ENCODE measurements around the gene THRB.
"Not testable (repeated sequence)": the region's sequence is repeated elsewhere in the genome, so short reads cannot be mapped to it uniquely, and the experiment has no call there.

The THRB gene

GRCh38 chr3:24400015-24400414, 94.6 kb downstream of the THRB start:
- Histone ChIP-seq H3K4me3 (ENCODE audit: low read length in 2 of 2) (no peak overlapping the region), H3K4me1 (ENCODE audit: control insufficient read depth in 2 of 2, insufficient read depth in 2 of 2, low read length in 2 of 2) (peaks cover 3 to 23% of the 10 kb centered on the region in 2 donors), H3K9me3 (ENCODE audit: control insufficient read depth in 2 of 2, low read length in 2 of 2) (no peaks in the 10 kb centered on the region), H3K27me3 (ENCODE audit: control insufficient read depth in 2 of 2, insufficient read depth in 2 of 2, low read length in 2 of 2) (no peaks in the 10 kb centered on the region), H3K27ac (ENCODE audit: low read depth in 2 of 2, low read length in 2 of 2) (no peak overlapping the region), H3K9ac (ENCODE audit: low read depth in 1 of 2, low read length in 2 of 2) (no peak overlapping the region), H3K36me3 (ENCODE audit: control insufficient read depth in 2 of 2, insufficient read depth in 2 of 2, low read length in 2 of 2) (no peaks in the 10 kb centered on the region)

DNA sequence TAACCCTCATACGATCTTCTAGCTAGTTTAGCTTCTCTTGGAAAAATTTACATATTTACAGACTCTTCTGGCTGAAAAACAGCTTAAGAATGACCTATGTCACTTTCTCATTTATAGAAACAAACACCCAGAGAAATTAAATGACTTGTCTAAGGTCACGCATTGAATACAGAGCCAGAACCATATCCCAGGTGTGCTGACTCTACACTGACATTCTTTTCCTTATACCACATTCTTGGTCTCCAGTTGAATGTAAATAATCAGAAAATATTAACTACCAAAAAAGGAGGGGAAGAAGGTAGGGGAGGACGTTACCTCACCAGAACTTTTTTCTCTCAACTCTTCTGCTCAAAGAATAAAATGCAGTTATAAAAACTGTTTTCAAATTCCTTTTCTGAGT, 95.0 kb downstream of the THRB start:
- no peaks in the 10 kb centered on the region for H3K27me3 ChIP-seq (ENCODE audit: control insufficient read depth in 2 of 2, insufficient read depth in 2 of 2, low read length in 2 of 2)
- no peak overlapping the region for H3K27ac ChIP-seq (ENCODE audit: low read depth in 2 of 2, low read length in 2 of 2)
- no peaks in the 10 kb centered on the region for H3K36me3 ChIP-seq (ENCODE audit: control insufficient read depth in 2 of 2, insufficient read depth in 2 of 2, low read length in 2 of 2)
- peaks cover 3 to 23% of the 10 kb centered on the region in 2 donors for H3K4me1 ChIP-seq (ENCODE audit: control insufficient read depth in 2 of 2, insufficient read depth in 2 of 2, low read length in 2 of 2)
- no peak overlapping the region for H3K9ac ChIP-seq (ENCODE audit: low read depth in 1 of 2, low read length in 2 of 2)
- H3K9me3 ChIP-seq (ENCODE audit: control insufficient read depth in 2 of 2, low read length in 2 of 2): no peaks in the 10 kb centered on the region
- H3K4me3 ChIP-seq (ENCODE audit: low read length in 2 of 2): no peak overlapping the region

DNA sequence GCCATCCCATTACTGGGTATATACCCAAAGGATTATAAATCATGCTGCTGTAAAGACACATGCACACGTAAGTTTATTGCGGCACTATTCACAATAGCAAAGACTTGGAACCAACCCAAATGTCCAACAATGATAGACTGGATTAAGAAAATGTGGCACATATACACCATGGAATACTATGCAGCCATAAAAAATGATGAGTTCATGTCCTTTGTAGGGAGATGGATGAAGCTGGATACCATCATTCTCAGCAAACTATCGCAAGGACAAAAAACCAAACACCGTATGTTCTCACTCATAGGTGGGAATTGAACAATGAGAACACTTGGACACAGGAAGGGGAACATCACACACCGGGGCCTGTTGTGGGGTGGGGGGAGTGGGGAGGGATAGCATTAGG, 95.9 kb downstream of the THRB start:
- not testable (repeated sequence) for H3K4me3 ChIP-seq (ENCODE audit: low read length in 2 of 2); H3K27me3 ChIP-seq (ENCODE audit: control insufficient read depth in 2 of 2, insufficient read depth in 2 of 2, low read length in 2 of 2); H3K9me3 ChIP-seq (ENCODE audit: control insufficient read depth in 2 of 2, low read length in 2 of 2); H3K9ac ChIP-seq (ENCODE audit: low read depth in 1 of 2, low read length in 2 of 2); H3K27ac ChIP-seq (ENCODE audit: low read depth in 2 of 2, low read length in 2 of 2); H3K36me3 ChIP-seq (ENCODE audit: control insufficient read depth in 2 of 2, insufficient read depth in 2 of 2, low read length in 2 of 2)
- peaks cover 3 to 23% of the 10 kb centered on the region in 2 donors for H3K4me1 ChIP-seq (ENCODE audit: control insufficient read depth in 2 of 2, insufficient read depth in 2 of 2, low read length in 2 of 2)

- Histone ChIP-seq H3K27ac (ENCODE audit: low read depth in 2 of 2, low read length in 2 of 2) (no peak overlapping the region), H3K9ac (ENCODE audit: low read depth in 1 of 2, low read length in 2 of 2) (no peak overlapping the region), H3K27me3 (ENCODE audit: control insufficient read depth in 2 of 2, insufficient read depth in 2 of 2, low read length in 2 of 2) (no peaks in the 10 kb centered on the region), H3K36me3 (ENCODE audit: control insufficient read depth in 2 of 2, insufficient read depth in 2 of 2, low read length in 2 of 2) (no peaks in the 10 kb centered on the region), H3K4me3 (ENCODE audit: low read length in 2 of 2) (no peak overlapping the region), H3K4me1 (ENCODE audit: control insufficient read depth in 2 of 2, insufficient read depth in 2 of 2, low read length in 2 of 2) (peaks cover under 1 to 15% of the 10 kb centered on the region in 2 donors), H3K9me3 (ENCODE audit: control insufficient read depth in 2 of 2, low read length in 2 of 2) (no peaks in the 10 kb centered on the region)
Measured at GRCh38 chr3:24396338-24396737, 98.3 kb downstream of the THRB start.

GRCh38 chr3:24394754-24395153, 99.9 kb downstream of the THRB start:
- H3K4me3 ChIP-seq (ENCODE audit: low read length in 2 of 2): no peak overlapping the region
- H3K9ac ChIP-seq (ENCODE audit: low read depth in 1 of 2, low read length in 2 of 2): no peak overlapping the region
- H3K27me3 ChIP-seq (ENCODE audit: control insufficient read depth in 2 of 2, insufficient read depth in 2 of 2, low read length in 2 of 2): no peaks in the 10 kb centered on the region
- H3K27ac ChIP-seq (ENCODE audit: low read depth in 2 of 2, low read length in 2 of 2): no peak overlapping the region
- H3K4me1 ChIP-seq (ENCODE audit: control insufficient read depth in 2 of 2, insufficient read depth in 2 of 2, low read length in 2 of 2): peaks cover 8 to 13% of the 10 kb centered on the region in 2 donors
- H3K9me3 ChIP-seq (ENCODE audit: control insufficient read depth in 2 of 2, low read length in 2 of 2): no peaks in the 10 kb centered on the region
- H3K36me3 ChIP-seq (ENCODE audit: control insufficient read depth in 2 of 2, insufficient read depth in 2 of 2, low read length in 2 of 2): no peaks in the 10 kb centered on the region

- H3K9ac ChIP-seq (ENCODE audit: low read depth in 1 of 2, low read length in 2 of 2): no peak overlapping the region
- no peaks in the 10 kb centered on the region for H3K27me3 ChIP-seq (ENCODE audit: control insufficient read depth in 2 of 2, insufficient read depth in 2 of 2, low read length in 2 of 2)
- no peak overlapping the region for H3K27ac ChIP-seq (ENCODE audit: low read depth in 2 of 2, low read length in 2 of 2)
- no peak overlapping the region for H3K4me3 ChIP-seq (ENCODE audit: low read length in 2 of 2)
- H3K36me3 ChIP-seq (ENCODE audit: control insufficient read depth in 2 of 2, insufficient read depth in 2 of 2, low read length in 2 of 2): no peaks in the 10 kb centered on the region
- H3K4me1 ChIP-seq (ENCODE audit: control insufficient read depth in 2 of 2, insufficient read depth in 2 of 2, low read length in 2 of 2): peaks cover 17 to 25% of the 10 kb centered on the region in 2 donors
- no peaks in the 10 kb centered on the region for H3K9me3 ChIP-seq (ENCODE audit: control insufficient read depth in 2 of 2, low read length in 2 of 2)
Measured at GRCh38 chr3:24393316-24393715, 101.3 kb downstream of the THRB start.

DNA sequence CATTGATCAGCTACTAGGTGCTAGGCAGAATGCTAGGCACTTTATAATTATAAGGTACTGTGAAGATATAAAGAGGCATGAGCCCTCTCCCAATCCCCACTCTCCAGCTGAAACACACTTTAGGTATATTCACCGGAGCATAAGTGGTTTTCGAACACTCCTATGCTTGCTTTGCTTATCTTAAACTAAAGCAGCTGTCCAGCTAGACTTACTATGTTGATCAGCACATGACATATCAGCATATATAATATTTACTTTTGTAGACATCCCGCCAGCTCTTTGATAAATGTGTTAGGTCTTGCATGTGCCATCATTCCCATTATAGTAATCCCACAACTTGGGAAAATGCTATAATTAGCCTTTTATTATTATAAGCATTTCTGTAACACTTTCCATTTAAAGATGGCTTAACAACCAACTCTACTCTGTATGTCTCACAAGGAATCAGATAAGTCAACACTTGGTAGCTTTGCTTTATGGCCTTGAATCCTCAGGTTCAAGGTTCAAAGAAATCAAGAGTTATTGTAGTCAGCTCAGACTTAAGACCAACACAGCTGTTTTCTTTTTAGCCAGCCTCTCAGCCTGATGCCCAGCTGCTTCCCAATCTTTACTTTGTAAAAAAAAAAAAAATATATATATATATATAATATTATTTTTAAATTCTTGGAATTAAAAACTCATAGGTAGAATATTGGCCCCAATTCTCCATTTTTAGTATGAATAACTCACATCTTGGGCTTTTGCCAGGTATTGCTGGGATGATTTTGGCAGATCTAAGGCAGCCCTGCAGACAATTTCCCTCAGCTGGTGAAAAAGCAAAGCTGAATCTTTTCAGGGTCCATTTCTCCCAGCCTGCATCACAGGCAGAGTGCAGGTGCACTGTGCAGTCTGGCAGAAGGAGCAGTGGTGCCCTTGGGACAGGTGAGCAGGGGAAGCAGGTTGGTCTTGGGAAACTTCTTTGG, 104.2 kb downstream of the THRB start:
- peak overlapping the region in 1 of 2 donors; percentile 18 for H3K27ac ChIP-seq (ENCODE audit: low read depth in 2 of 2, low read length in 2 of 2)
- peaks cover 17 to 29% of the 10 kb centered on the region in 2 donors for H3K4me1 ChIP-seq (ENCODE audit: control insufficient read depth in 2 of 2, insufficient read depth in 2 of 2, low read length in 2 of 2)
- H3K9ac ChIP-seq (ENCODE audit: low read depth in 1 of 2, low read length in 2 of 2): no peak overlapping the region
- no peaks in the 10 kb centered on the region for H3K9me3 ChIP-seq (ENCODE audit: control insufficient read depth in 2 of 2, low read length in 2 of 2)
- H3K27me3 ChIP-seq (ENCODE audit: control insufficient read depth in 2 of 2, insufficient read depth in 2 of 2, low read length in 2 of 2): no peaks in the 10 kb centered on the region
- peak overlapping the region in 1 of 2 donors; percentile 32 for H3K4me3 ChIP-seq (ENCODE audit: low read length in 2 of 2)
- H3K36me3 ChIP-seq (ENCODE audit: control insufficient read depth in 2 of 2, insufficient read depth in 2 of 2, low read length in 2 of 2): no peaks in the 10 kb centered on the region

DNA sequence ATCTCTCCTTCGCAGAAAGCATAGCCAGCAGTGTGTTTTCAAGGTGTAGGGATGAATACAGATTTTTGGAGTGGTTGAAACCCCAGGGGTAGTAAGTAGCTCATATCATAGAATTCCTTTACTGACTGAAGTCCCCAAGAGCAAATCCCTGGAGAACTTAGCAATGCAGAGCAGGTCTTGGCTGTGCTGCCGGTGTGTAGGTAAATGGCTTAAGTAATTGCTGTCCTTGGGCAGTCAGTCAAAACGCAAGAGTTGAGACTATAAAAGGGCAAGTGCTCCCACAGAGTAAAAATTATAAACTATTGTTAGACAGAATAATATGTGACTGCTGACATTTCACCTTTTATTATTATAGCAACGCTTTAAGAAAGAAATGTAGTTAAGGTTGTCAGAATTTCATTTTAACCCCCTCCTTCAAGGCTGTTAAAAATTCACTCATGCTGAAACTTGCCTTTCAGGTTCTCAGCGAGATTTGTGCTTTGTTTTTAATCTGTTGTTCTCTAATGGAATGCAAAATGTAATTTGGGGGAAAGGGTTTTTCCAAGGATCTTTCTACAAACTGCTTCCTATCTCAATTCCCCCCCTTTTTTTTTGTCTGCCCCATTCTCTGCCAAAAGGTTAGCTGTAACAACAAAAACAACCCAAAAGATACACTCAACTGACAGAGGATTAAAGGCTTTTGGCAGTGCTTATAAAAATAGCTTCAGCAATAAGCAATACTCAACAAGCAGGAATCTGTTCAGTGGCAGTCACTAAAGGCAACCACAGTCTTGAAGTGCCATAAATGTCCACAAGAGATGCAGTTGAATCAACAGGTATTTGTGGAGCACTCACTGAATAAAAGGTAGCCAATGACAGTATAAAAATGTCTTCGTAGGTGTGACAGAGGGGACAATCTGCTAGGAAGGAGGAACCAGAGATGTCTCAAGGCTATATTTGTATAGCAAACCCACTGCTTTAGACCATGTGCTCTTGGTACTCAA, 105.3 kb downstream of the THRB start:
- Histone ChIP-seq H3K9ac (ENCODE audit: low read depth in 1 of 2, low read length in 2 of 2) (no peak overlapping the region), H3K27ac (ENCODE audit: low read depth in 2 of 2, low read length in 2 of 2) (peak overlapping the region in 1 of 2 donors; percentile 18), H3K27me3 (ENCODE audit: control insufficient read depth in 2 of 2, insufficient read depth in 2 of 2, low read length in 2 of 2) (no peaks in the 10 kb centered on the region), H3K36me3 (ENCODE audit: control insufficient read depth in 2 of 2, insufficient read depth in 2 of 2, low read length in 2 of 2) (no peaks in the 10 kb centered on the region), H3K9me3 (ENCODE audit: control insufficient read depth in 2 of 2, low read length in 2 of 2) (no peaks in the 10 kb centered on the region), H3K4me1 (ENCODE audit: control insufficient read depth in 2 of 2, insufficient read depth in 2 of 2, low read length in 2 of 2) (peaks cover 17 to 29% of the 10 kb centered on the region in 2 donors), H3K4me3 (ENCODE audit: low read length in 2 of 2) (peak overlapping the region in 1 of 2 donors; percentile 32)

GRCh38 chr3:24388611-24389010, 106.0 kb downstream of the THRB start:
- H3K27me3 ChIP-seq (ENCODE audit: control insufficient read depth in 2 of 2, insufficient read depth in 2 of 2, low read length in 2 of 2): no peaks in the 10 kb centered on the region
- no peak overlapping the region for H3K4me3 ChIP-seq (ENCODE audit: low read length in 2 of 2)
- no peaks in the 10 kb centered on the region for H3K9me3 ChIP-seq (ENCODE audit: control insufficient read depth in 2 of 2, low read length in 2 of 2)
- no peak overlapping the region for H3K27ac ChIP-seq (ENCODE audit: low read depth in 2 of 2, low read length in 2 of 2)
- no peaks in the 10 kb centered on the region for H3K36me3 ChIP-seq (ENCODE audit: control insufficient read depth in 2 of 2, insufficient read depth in 2 of 2, low read length in 2 of 2)
- H3K9ac ChIP-seq (ENCODE audit: low read depth in 1 of 2, low read length in 2 of 2): no peak overlapping the region
- peaks cover 17 to 29% of the 10 kb centered on the region in 2 donors for H3K4me1 ChIP-seq (ENCODE audit: control insufficient read depth in 2 of 2, insufficient read depth in 2 of 2, low read length in 2 of 2)

DNA sequence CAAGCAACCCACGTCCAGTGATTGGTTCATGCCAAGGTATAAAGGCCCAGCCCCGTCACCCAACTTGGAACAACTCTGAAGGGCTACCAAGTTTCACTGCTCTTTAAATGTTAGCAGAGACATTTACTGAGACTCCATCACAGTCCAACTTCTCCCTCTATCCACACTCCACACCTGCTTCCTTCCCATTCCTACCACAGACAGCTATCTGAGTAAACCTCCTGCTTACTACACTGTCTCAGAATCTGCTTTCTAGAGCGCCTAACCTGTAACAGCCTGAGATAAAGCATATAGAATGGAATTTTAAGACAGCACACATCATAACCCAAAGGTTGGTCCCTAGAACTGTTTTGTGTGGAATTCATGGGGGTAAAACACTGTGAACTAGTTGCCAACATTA, 106.5 kb downstream of the THRB start:
- H3K9ac ChIP-seq (ENCODE audit: low read depth in 1 of 2, low read length in 2 of 2): no peak overlapping the region
- peaks cover 17 to 29% of the 10 kb centered on the region in 2 donors for H3K4me1 ChIP-seq (ENCODE audit: control insufficient read depth in 2 of 2, insufficient read depth in 2 of 2, low read length in 2 of 2)
- no peak overlapping the region for H3K4me3 ChIP-seq (ENCODE audit: low read length in 2 of 2)
- H3K27ac ChIP-seq (ENCODE audit: low read depth in 2 of 2, low read length in 2 of 2): no peak overlapping the region
- H3K9me3 ChIP-seq (ENCODE audit: control insufficient read depth in 2 of 2, low read length in 2 of 2): no peaks in the 10 kb centered on the region
- H3K27me3 ChIP-seq (ENCODE audit: control insufficient read depth in 2 of 2, insufficient read depth in 2 of 2, low read length in 2 of 2): no peaks in the 10 kb centered on the region
- no peaks in the 10 kb centered on the region for H3K36me3 ChIP-seq (ENCODE audit: control insufficient read depth in 2 of 2, insufficient read depth in 2 of 2, low read length in 2 of 2)

All from mucosa of rectum (tissue), 2 donors.